H1 (cell line): Measurements from ENCODE around the gene DCAF6. TPM values are rescaled to one million over a fixed set of nuclear protein-coding genes. Genes with fewer than 3 reads are reported as not detected.

Source experiments
- BCL11A ChIP-seq, 2 experiments: IDR thresholded peaks; one replicate each; pipeline ENCODE4 v1.6.1; 2011; ENCODE audit warnings: low read depth in 2 of 2, low read length in 2 of 2, mild to moderate bottlenecking in 2 of 2
- EZH2 ChIP-seq: fragments of 200-600 bp; sonication (generic); IDR thresholded peaks from 2 replicates; pipeline ENCODE4 v1.7.1; 2012; ENCODE audit warnings: low read depth, mild to moderate bottlenecking, moderate library complexity, low read length, inconsistent platforms; ENCODE audit not compliant: severe bottlenecking
- SP2 ChIP-seq: IDR thresholded peaks from 2 replicates; pipeline ENCODE4 v1.6.1; 2012; ENCODE audit warnings: mild to moderate bottlenecking, low read length, inconsistent platforms
- polyA plus RNA-seq, 7 experiments: library from polyadenylated mRNA; depleted of rRNA in 3 of 7; stranded (reverse) in 5 of 7; unstranded in 2 of 7; fragments of >200 nt in 5 of 7; fragments of 200-250 nt in 2 of 7; gene quantifications; 1 replicate in 5 of 7; 2 replicates in 1 of 7; 4 replicates in 1 of 7; pipeline versions ENCODE4 v1.2.1 to v1.2.3, GENCODE V29; 2011 to 2013; ENCODE audit warnings: missing spikeins in 2 of 7, mixed read lengths in 2 of 7
- total RNA-seq: library from RNA; stranded (reverse); fragmentation: NEBNext Ultra II Directional; extraction: Animal tissue kit (Norgen Biotek cat#: 25700); gene quantifications from 2 replicates; pipeline ENCODE4 v1.2.1, GENCODE V29; 2021

The DCAF6 gene
- total and polyA plus RNA-seq, 2 of the 8 experiments (the other 6 are each of a cell fraction or from before 2014, with no cell fraction given) = 12.3 to 17.4 TPM

GRCh38 chr1:167911413-167911812 is 25.1 kb upstream of the DCAF6 start (continued):
- TF ChIP-seq EZH2 (no peak), BCL11A (IDR thresholded peaks at IDR 0.05; ENCODE audit: low read depth in 2 of 2, low read length in 2 of 2) (no peak), SP2 (no peak)
